ENCODE results near the gene HIPK3.

DNA sequence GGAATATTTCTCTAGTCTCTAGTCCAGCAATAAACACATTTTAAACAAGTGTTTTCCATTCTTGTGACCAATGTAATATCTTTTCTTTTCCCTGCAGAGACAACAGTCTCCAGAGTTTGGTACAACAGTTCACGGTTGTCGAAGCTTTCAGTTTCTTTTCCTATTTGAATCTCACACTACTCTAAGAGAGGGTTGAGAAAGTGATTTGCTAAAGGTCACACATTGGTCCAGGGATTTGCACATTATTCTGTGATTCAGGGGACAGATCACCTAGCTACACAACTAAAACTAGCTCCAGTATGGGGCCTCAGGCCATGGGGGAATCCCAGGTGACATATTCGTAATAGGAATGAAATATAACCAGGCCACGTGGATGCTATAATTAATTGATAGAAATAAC is 132.5 kb downstream of the HIPK3 start:
- no peak for TF ChIP-seq SIN3A (IDR thresholded peaks at IDR 0.05; ENCODE audit: borderline replicate concordance, insufficient read depth, low read length)
- TF ChIP-seq POLR2AphosphoS5 (IDR thresholded peaks at IDR 0.05; ENCODE audit: low read depth, low read length), result no peak
- TF ChIP-seq, protein P1, sequence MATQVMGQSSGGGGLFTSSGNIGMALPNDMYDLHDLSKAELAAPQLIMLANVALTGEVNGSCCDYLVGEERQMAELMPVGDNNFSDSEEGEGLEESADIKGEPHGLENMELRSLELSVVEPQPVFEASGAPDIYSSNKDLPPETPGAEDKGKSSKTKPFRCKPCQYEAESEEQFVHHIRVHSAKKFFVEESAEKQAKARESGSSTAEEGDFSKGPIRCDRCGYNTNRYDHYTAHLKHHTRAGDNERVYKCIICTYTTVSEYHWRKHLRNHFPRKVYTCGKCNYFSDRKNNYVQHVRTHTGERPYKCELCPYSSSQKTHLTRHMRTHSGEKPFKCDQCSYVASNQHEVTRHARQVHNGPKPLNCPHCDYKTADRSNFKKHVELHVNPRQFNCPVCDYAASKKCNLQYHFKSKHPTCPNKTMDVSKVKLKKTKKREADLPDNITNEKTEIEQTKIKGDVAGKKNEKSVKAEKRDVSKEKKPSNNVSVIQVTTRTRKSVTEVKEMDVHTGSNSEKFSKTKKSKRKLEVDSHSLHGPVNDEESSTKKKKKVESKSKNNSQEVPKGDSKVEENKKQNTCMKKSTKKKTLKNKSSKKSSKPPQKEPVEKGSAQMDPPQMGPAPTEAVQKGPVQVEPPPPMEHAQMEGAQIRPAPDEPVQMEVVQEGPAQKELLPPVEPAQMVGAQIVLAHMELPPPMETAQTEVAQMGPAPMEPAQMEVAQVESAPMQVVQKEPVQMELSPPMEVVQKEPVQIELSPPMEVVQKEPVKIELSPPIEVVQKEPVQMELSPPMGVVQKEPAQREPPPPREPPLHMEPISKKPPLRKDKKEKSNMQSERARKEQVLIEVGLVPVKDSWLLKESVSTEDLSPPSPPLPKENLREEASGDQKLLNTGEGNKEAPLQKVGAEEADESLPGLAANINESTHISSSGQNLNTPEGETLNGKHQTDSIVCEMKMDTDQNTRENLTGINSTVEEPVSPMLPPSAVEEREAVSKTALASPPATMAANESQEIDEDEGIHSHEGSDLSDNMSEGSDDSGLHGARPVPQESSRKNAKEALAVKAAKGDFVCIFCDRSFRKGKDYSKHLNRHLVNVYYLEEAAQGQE (IDR thresholded peaks at IDR 0.05; ENCODE audit: insufficient read depth in 1 of 2, low read depth in 2 of 2, low read length in 2 of 2), result no peak
- TF ChIP-seq TAF1 (IDR thresholded peaks at IDR 0.05; ENCODE audit: borderline replicate concordance, insufficient read depth, low read length), result no peak
- no peak for TF ChIP-seq FOXP2 (optimal IDR thresholded peaks at IDR 0.05; ENCODE audit: borderline replicate concordance, extremely low read depth, extremely low read length, insufficient read depth)
